GM12878 (cell line): ENCODE data around the gene TARS3. TPM values are rescaled to one million over a fixed set of nuclear protein-coding genes. Genes with fewer than 3 reads are reported as not detected.
"Not testable (repeated sequence)": the region's sequence is repeated elsewhere in the genome, so short reads cannot be mapped to it uniquely, and the experiment has no call there.

ENCODE experiments used
- ATAC-seq: fragments of 200-7000 bp; cut with Tn5 transposase; 3 replicates; pipeline ENCODE4 v1.9.1; 2020; ENCODE audit warnings: mild to moderate bottlenecking, moderate library complexity
- BruUV-seq: library from RNA; stranded (reverse); fragments of 400-500 nt; replicated peaks from 2 replicates; lab custom pipeline; 2021; lab: Mats Ljungman, UMichigan
- CTCF ChIA-PET: fragments of 300-600 bp; sonication (Branson Sonifier 250); formaldehyde crosslinking; extraction: SDS; loops from one replicate; lab custom pipeline; 2021; ENCODE audit warnings: inconsistent platforms; lab: Yijun Ruan, JAX
- POLR2A ChIA-PET: fragments of 350-600 bp; formaldehyde crosslinking; extraction: SDS; loops from one replicate; lab custom pipeline; 2021; ENCODE audit warnings: inconsistent platforms; lab: Charles Lee
- RAD21 ChIA-PET: fragments of 300-600 bp; sonication (Branson Sonifier 250); formaldehyde crosslinking; loops from one replicate; lab custom pipeline; 2023; ENCODE audit warnings: antibody characterized with exemption; ENCODE audit not compliant: unreplicated experiment; lab: Charles Lee
- SMC1A ChIA-PET: fragments of 300-600 bp; sonication (Branson Sonifier 250); formaldehyde crosslinking; loops from one replicate; lab custom pipeline; 2023; ENCODE audit not compliant: unreplicated experiment, uncharacterized antibody; lab: Charles Lee
- DNase-seq: peaks from one replicate; pipeline ENCODE4 v3.0.0-alpha.2; 2011; ENCODE audit warnings: low read depth, low spot score
- FAIRE-seq: peaks from 3 replicates; lab custom pipeline; 2011; peaks lifted over from hg19 to GRCh38; lab: Jason Lieb, UNC
- H2AFZ ChIP-seq: 2 replicates; pipeline ENCODE4 v1.6.0; 2011; ENCODE audit warnings: low read depth, low read length, control low read depth; ENCODE audit not compliant: control insufficient read depth
- H3K27ac ChIP-seq: 2 replicates; pipeline ENCODE4 v1.5.1; 2011; ENCODE audit warnings: control low read depth; ENCODE audit not compliant: control insufficient read depth, insufficient read depth
- H3K27me3 ChIP-seq, 2 experiments: replicated peaks in 1 of 2; 2 replicates each; pipeline versions ENCODE4 v1.6.0 to v1.6.1; 2011; ENCODE audit warnings: low read length in 1 of 2; ENCODE audit not compliant: control insufficient read depth in 2 of 2, insufficient read depth in 2 of 2
- H3K36me3 ChIP-seq, 2 experiments: 2 replicates each; pipeline ENCODE4 v1.5.1; 2011; ENCODE audit warnings: low read length in 1 of 2; ENCODE audit not compliant: control insufficient read depth in 2 of 2, insufficient read depth in 2 of 2
- H3K4me1 ChIP-seq: 2 replicates; pipeline ENCODE4 v1.6.1; 2011; ENCODE audit warnings: mild to moderate bottlenecking, low read length, moderate library complexity, mixed read lengths; ENCODE audit not compliant: control insufficient read depth, insufficient read depth
- H3K4me2 ChIP-seq: 2 replicates; pipeline ENCODE4 v1.6.0; 2011; ENCODE audit warnings: control low read depth; ENCODE audit not compliant: control insufficient read depth, insufficient read depth
- H3K4me3 ChIP-seq: fragments of 200-600 bp; sonication (generic); 2 replicates; pipeline ENCODE4 v1.5.1; 2016
- H3K79me2 ChIP-seq: 2 replicates; pipeline ENCODE4 v1.6.0; 2011; ENCODE audit warnings: low read length; ENCODE audit not compliant: control insufficient read depth, insufficient read depth
- H3K9ac ChIP-seq: 2 replicates; pipeline ENCODE4 v1.8.0; 2011; ENCODE audit warnings: low read length, control low read depth, mixed read lengths; ENCODE audit not compliant: control insufficient read depth, insufficient read depth
- H3K9me3 ChIP-seq: replicated peaks from 3 replicates; pipeline ENCODE4 v1.5.1; 2011; ENCODE audit warnings: mild to moderate bottlenecking, low read length; ENCODE audit not compliant: control insufficient read depth, insufficient read depth
- H4K20me1 ChIP-seq: 2 replicates; pipeline ENCODE4 v1.6.0; 2011; ENCODE audit not compliant: control insufficient read depth, insufficient read depth
- RAD21 ChIP-seq: IDR thresholded peaks from 2 replicates; pipeline ENCODE4 v1.6.1; 2011; ENCODE audit warnings: mild to moderate bottlenecking, low read depth, low read length, moderate library complexity; ENCODE audit not compliant: insufficient read depth
- WGBS: methylation state at CpG from one replicate; pipeline ENCODE4 v1.1.6; 2016; ENCODE audit warnings: low lambda C conversion rate; ENCODE audit not compliant: insufficient replicate concordance, insufficient coverage; ENCODE audit errors: missing lambda C conversion rate; 5-methylcytosine and 5-hydroxymethylcytosine counted together
- in situ Hi-C: fragments of 300-500 bp; cut with MboI; formaldehyde crosslinking; loops from 9 replicates; pipeline ENCODE4 v1.14.3; 2018; ENCODE audit warnings: mixed read lengths
- intact Hi-C: fragments of 100-400 bp; cut with micrococcal nuclease; formaldehyde crosslinking; loops from one replicate; pipeline ENCODE4 v1.14.2; 2022; ENCODE audit not compliant: unreplicated experiment
- polyA plus RNA-seq, 11 experiments: library from polyadenylated mRNA; depleted of rRNA in 4 of 11; unstranded in 6 of 11; stranded (reverse) in 5 of 11; fragments of >200 nt; fragmentation: Nextera tagmentation in 4 of 11; fragmentation: Illumina TruSeq in 1 of 11; extraction: Ambion mirVana in 4 of 11; extraction: Trizol in 1 of 11; gene quantifications; 1 replicate in 1 of 11; 2 replicates in 10 of 11; pipeline versions ENCODE4 v1.2.1 to v1.2.3, GENCODE V29; 2011 to 2016; ENCODE audit warnings: inconsistent platforms in 2 of 11, missing spikeins in 2 of 11, low read depth in 1 of 11
- total RNA-seq, 4 experiments: library from RNA; depleted of rRNA in 3 of 4; stranded (reverse); fragments of >200 nt in 3 of 4; fragmentation: Illumina TruSeq in 1 of 4; extraction: Trizol in 1 of 4; gene quantifications; 2 replicates each; pipeline versions ENCODE4 v1.2.1 to v1.2.3, GENCODE V29; 2013 to 2021
- TF ChIP-seq, protein P1 (sequence below), 3 experiments: IDR thresholded peaks in 2 of 3; conservative IDR thresholded peaks in 1 of 3; 2 replicates each; pipeline ENCODE4 v1.5.1; 2011; ENCODE audit warnings: low read depth in 3 of 3, low read length in 3 of 3, mild to moderate bottlenecking in 3 of 3, control low read depth in 2 of 3, moderate library complexity in 2 of 3, inconsistent platforms in 1 of 3, mixed read lengths in 1 of 3; ENCODE audit not compliant: control insufficient read depth in 2 of 3, insufficient read depth in 1 of 3; ENCODE audit errors: extremely low read depth in 1 of 3

Gene TARS3
- total and polyA plus RNA-seq, 10 of the 15 experiments (the other 5 are each of a cell fraction or from before 2014, with no cell fraction given): 1.4 to 7.8 (median 5.3) TPM

GRCh38 chr15:101654624-101655337, 69.5 kb downstream of the TARS3 start:
- BruUV-seq, DNase-seq, H3K36me3 ChIP-seq, H3K9me3 ChIP-seq, H2AFZ ChIP-seq, H3K9ac ChIP-seq, in situ Hi-C loops, H3K4me2 ChIP-seq: not testable (repeated sequence)
- intact Hi-C loops: loop anchor here (5.0 kb wide), 2 partner anchors 377 to 1052 kb away; partner anchors contain the start of genes ASB7, LINS1 and SELENOS
- ChIA-PET CTCF (interaction anchor here (0.6 to 6.7 kb wide), 13 partner anchors 13 to 396 kb away, joined by 3 to 57 read pairs (median 3); no protein-coding TSS in a partner anchor), RAD21 (interaction anchor here (0.7 to 1.7 kb wide), 7 partner anchors 17 to 393 kb away, joined by 3 to 5 read pairs (median 3); partner anchors contain the start of gene SNRPA1)
- peaks cover 32% of the 10 kb centered on the region for H3K79me2 ChIP-seq
- H3K4me1 ChIP-seq: peaks cover 19% of the 10 kb centered on the region
- peak; percentile 56 for TF ChIP-seq RAD21
- TF ChIP-seq, protein P1, sequence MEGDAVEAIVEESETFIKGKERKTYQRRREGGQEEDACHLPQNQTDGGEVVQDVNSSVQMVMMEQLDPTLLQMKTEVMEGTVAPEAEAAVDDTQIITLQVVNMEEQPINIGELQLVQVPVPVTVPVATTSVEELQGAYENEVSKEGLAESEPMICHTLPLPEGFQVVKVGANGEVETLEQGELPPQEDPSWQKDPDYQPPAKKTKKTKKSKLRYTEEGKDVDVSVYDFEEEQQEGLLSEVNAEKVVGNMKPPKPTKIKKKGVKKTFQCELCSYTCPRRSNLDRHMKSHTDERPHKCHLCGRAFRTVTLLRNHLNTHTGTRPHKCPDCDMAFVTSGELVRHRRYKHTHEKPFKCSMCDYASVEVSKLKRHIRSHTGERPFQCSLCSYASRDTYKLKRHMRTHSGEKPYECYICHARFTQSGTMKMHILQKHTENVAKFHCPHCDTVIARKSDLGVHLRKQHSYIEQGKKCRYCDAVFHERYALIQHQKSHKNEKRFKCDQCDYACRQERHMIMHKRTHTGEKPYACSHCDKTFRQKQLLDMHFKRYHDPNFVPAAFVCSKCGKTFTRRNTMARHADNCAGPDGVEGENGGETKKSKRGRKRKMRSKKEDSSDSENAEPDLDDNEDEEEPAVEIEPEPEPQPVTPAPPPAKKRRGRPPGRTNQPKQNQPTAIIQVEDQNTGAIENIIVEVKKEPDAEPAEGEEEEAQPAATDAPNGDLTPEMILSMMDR (IDR thresholded peaks at IDR 0.05 in 2 of 3, conservative IDR thresholded peaks at IDR 0.05 in 1 of 3; ENCODE audit: control insufficient read depth in 2 of 3, extremely low read depth in 1 of 3, insufficient read depth in 1 of 3, low read depth in 3 of 3, low read length in 3 of 3): peak; percentile 48 to 54 (median 50)
- TF ChIP-seq, all 136 proteins: peak for 2; not testable (repeated sequence) for 134
- H3K27me3 ChIP-seq, FAIRE-seq, H4K20me1 ChIP-seq, H3K27ac ChIP-seq, H3K4me3 ChIP-seq, ATAC-seq: not testable (repeated sequence)
- SMC1A ChIA-PET: interaction anchor here (1.4 to 1.8 kb wide), 4 partner anchors 13 to 365 kb away, joined by 3 to 4 read pairs (median 4); no protein-coding TSS in a partner anchor
- WGBS: 84% methylated on average over 10 of the region's 10 CpGs
- POLR2A ChIA-PET: interaction anchor here (0.8 to 0.9 kb wide), 2 partner anchors 360 to 361 kb away, joined by 3 to 4 read pairs; partner anchors contain the start of gene SNRPA1
